Aorta (tissue), 5 donors: ENCODE measurements around the gene RAI1. TPM values are rescaled to one million over a fixed set of nuclear protein-coding genes. Genes with fewer than 3 reads are reported as not detected.

Experiments used
- ATAC-seq: fragments of 200-7000 bp; cut with Tn5 transposase; one replicate; pipeline ENCODE4 v1.9.1; 2022; ENCODE audit warnings: moderate library complexity; ENCODE audit not compliant: low FRiP score
- DNase-seq, 2 donors: peaks; one replicate each; pipeline ENCODE4 v3.0.0-alpha.2; 2020
- H3K27ac ChIP-seq, 2 donors: one replicate each; pipeline ENCODE4 v1.5.1; 2013; ENCODE audit warnings: low read length in 2 of 2, mild to moderate bottlenecking in 2 of 2, moderate library complexity in 2 of 2, control low read depth in 1 of 2, inconsistent platforms in 1 of 2, low read depth in 1 of 2
- H3K27me3 ChIP-seq, 2 donors: one replicate each; pipeline ENCODE4 v1.6.1; 2013; ENCODE audit warnings: control low read depth in 1 of 2, low read length in 1 of 2, mild to moderate bottlenecking in 1 of 2, moderate library complexity in 1 of 2; ENCODE audit not compliant: insufficient read depth in 2 of 2, control insufficient read depth in 1 of 2
- H3K36me3 ChIP-seq, 2 donors: one replicate each; pipeline ENCODE4 v1.6.1; 2013; ENCODE audit warnings: control low read depth in 1 of 2, low read length in 1 of 2, mild to moderate bottlenecking in 1 of 2; ENCODE audit not compliant: insufficient read depth in 2 of 2, control insufficient read depth in 1 of 2
- H3K4me1 ChIP-seq, 2 donors: one replicate each; pipeline ENCODE4 v1.6.1; 2013; ENCODE audit warnings: low read length in 2 of 2, control low read depth in 1 of 2, mild to moderate bottlenecking in 1 of 2, moderate library complexity in 1 of 2; ENCODE audit not compliant: insufficient read depth in 2 of 2, control insufficient read depth in 1 of 2
- H3K4me3 ChIP-seq, 2 donors: one replicate each; pipeline ENCODE4 v1.5.1; 2013; ENCODE audit warnings: low read length in 2 of 2, control low read depth in 1 of 2, mild to moderate bottlenecking in 1 of 2
- H3K9me3 ChIP-seq: one replicate; pipeline ENCODE4 v1.6.1; 2013; ENCODE audit warnings: mild to moderate bottlenecking, low read length; ENCODE audit not compliant: control insufficient read depth
- WGBS, 2 donors: extraction: QIAGEN DNeasy Blood & Tissue Kit; methylation state at CpG; one replicate each; pipeline ENCODE4 v1.1.7; 2013; 5-methylcytosine and 5-hydroxymethylcytosine counted together
- intact Hi-C, 2 donors: fragments of 100-400 bp; cut with DNase I; formaldehyde crosslinking; loops; one replicate each; pipeline versions ENCODE4 v1.14.2 to v1.15.0; 2022
- polyA plus RNA-seq, 2 donors: library from polyadenylated mRNA; stranded (reverse); fragments of 200-250 nt; gene quantifications; one replicate each; pipeline ENCODE4 v1.2.3, GENCODE V29; 2013
- total RNA-seq, 2 donors: library from RNA; stranded (reverse); fragmentation: NEBNext Ultra II Directional; extraction: Animal tissue kit (Norgen Biotek cat#: 25700); gene quantifications; one replicate each; pipeline ENCODE4 v1.2.1, GENCODE V29; 2021
- donor health status: healthy with polysubstance abuse.
- donor health status: Bipolar disorder and iron deficiency.
- donor health status: DM: no; HTN: no; CAD: no.
- donor health status: DM: no; HTN: no; CAD: no.
- donor health status: DM: yes; HTN: yes; CAD: no.

The RAI1 gene
- total and polyA plus RNA-seq, 4 donors, result 2.0 to 35.8 (median 15.4) TPM

DNA sequence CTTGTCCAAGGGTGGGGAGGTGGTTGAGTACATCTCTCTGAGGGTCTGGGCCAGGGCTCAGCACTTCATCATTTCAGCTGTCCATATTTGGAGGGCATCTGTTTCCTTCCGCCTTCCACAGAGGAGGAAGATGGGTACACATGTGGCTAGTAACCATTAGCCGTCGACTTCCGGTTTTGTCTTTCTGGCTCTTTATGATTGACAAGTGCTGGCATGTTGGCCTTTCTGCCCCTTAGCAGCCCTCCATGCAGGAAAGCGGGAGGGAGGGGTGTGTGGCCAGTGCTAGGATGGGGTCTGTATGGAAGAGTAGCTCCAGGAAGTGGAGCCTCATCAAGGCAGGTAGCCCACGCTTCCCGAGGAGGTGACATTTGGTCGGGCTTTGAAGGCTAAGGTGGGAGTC, 69.6 kb downstream of the RAI1 start:
- ATAC-seq (no peak), DNase-seq (no peak)
- intact Hi-C loops, result loop anchor here in 1 of 2 donors (5.0 kb wide), 1 partner anchor 39 kb away; no protein-coding TSS in a partner anchor
- H3K36me3 ChIP-seq, result no peaks in the 10 kb centered on the region
- H3K9me3 ChIP-seq, result no peaks in the 10 kb centered on the region
- 65 to 68% methylated on average over 8 of the region's 8 CpGs for WGBS, 2 donors
- no peak overlapping the region for H3K27ac ChIP-seq
- H3K4me1 ChIP-seq, result no peaks in the 10 kb centered on the region
- no peak overlapping the region for H3K4me3 ChIP-seq
- H3K27me3 ChIP-seq, result no peaks in the 10 kb centered on the region

DNA sequence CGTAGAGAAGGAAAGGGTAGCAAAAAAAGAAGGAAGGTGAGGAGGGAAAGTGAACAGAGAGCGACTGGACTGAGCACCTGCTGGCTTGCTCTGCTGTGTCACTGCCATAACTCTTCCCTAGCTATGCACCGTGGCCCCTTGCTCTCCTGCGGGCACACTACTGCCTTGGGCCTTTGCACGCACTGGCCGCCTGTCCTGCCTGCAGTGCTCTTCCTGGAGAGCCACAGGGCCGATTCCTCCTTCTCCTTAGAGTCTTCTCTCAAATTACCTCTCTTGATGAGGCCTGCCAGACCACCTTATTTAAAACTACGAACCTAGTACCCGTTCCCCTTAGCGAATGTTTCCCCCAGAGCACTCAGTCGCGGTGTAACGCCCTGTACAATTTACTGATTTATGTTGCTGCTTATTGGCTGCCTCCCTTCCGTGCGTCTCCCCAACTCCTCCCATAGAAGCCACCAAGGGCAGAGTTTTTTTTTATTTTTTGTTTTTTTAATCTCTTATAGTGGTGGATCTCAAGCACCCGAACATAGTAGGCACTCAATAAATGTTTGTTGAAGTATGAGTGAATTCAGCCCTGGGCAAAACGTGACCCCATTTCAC, 70.3 kb downstream of the RAI1 start:
- intact Hi-C loops, result loop anchor here (2.0 to 5.0 kb wide), 3 partner anchors 31 to 71 kb away; partner anchors contain the start of gene RAI1 (in 1 of the 2)
- WGBS, 2 donors, result 62 to 65% methylated on average over 17 of the region's 17 CpGs
- Histone ChIP-seq H3K9me3 (no peaks in the 10 kb centered on the region), H3K27me3 (no peaks in the 10 kb centered on the region), H3K4me3 (peak overlapping the region; percentile 35 to 44), H3K36me3 (no peaks in the 10 kb centered on the region), H3K27ac (peak overlapping the region in 1 of 2 donors; percentile 17), H3K4me1 (no peaks in the 10 kb centered on the region)
- DNase-seq (no peak), ATAC-seq (no peak)

DNA sequence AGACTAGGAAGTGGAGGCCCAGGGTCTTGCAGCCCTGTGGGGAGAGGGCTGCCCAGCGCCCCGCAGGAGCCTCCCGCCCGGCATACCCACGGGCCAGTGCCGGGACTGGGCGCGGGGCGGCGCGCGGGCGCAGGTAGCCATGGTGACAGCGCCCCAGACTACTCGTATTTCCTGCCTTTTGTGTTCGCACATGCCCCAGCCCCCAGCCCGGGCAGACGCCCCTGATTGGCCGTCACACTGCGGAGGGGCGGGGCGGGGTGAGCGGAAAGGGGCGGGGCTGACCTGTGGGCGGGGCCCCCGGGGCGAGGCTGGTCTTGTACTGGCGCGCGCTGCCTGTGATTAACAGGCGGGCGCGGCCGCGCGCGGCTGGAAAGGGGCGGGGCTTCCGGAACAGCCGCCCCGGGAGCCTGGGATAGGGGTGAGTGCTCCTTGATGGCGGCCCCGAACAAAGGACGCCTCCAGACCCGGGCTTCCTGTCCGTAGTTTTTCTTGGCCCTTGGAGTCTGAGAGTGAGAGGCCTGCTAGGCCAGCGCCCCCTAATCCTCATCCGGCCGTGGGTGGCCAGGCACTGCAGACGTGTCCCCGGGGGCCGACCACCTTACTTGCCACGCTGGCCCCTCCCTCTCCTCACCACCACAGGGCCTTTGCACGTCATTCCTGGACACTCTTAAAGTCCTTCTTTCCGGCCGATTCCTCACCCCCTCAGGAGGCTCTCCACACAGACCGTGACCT, 71.0 kb downstream of the RAI1 start:
- 4 to 5% methylated on average over 54 to 57 of the region's 57 CpGs for WGBS, 2 donors
- peak overlapping the region; percentile 35 to 44 for H3K4me3 ChIP-seq
- intact Hi-C loops, result loop anchor here (2.0 to 5.0 kb wide), 3 partner anchors 31 to 71 kb away; partner anchors contain the start of gene RAI1 (in 1 of the 2)
- H3K4me1 ChIP-seq, result no peaks in the 10 kb centered on the region
- H3K36me3 ChIP-seq, result no peaks in the 10 kb centered on the region
- peak; percentile 97 to 99 for DNase-seq
- no peaks in the 10 kb centered on the region for H3K9me3 ChIP-seq
- H3K27me3 ChIP-seq, result no peaks in the 10 kb centered on the region
- peak overlapping the region in 1 of 2 donors; percentile 16 for H3K27ac ChIP-seq
- peak; percentile 98 for ATAC-seq

DNA sequence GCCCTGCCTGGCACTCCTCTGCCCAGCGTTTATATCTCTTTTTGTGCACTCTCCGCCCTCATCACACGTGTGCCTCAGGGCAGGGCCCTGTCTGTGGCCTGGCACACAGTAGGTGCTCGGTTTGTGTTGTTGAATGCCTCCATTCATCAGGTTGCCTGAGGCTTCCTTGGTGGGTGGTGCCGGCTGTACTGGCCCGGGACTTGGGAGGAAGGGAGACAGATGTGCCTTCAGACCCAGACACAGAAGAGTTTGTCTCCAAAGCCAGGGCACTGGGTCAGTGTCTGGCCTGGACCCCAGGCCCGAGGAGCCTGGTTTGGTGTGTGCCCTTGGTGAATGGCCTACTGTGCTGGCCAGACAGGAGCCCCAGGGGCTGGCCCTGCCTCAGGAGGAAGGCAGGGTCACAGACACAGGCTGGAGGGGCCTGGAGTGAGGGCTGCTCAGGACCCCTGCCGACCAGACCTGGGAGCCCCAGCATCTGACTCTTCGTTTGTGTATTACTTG, 71.6 kb downstream of the RAI1 start:
- Histone ChIP-seq H3K4me1 (no peaks in the 10 kb centered on the region), H3K27me3 (no peaks in the 10 kb centered on the region), H3K27ac (peak overlapping the region in 1 of 2 donors; percentile 16), H3K9me3 (no peaks in the 10 kb centered on the region), H3K36me3 (no peaks in the 10 kb centered on the region), H3K4me3 (no peak overlapping the region)
- 53 to 54% methylated on average over 9 of the region's 9 CpGs for WGBS, 2 donors
- DNase-seq (no peak), ATAC-seq (no peak)
- intact Hi-C loops, result loop anchor here (2.0 to 5.0 kb wide), 3 partner anchors 30 to 72 kb away; partner anchors contain the start of gene RAI1 (in 1 of the 2)

DNA sequence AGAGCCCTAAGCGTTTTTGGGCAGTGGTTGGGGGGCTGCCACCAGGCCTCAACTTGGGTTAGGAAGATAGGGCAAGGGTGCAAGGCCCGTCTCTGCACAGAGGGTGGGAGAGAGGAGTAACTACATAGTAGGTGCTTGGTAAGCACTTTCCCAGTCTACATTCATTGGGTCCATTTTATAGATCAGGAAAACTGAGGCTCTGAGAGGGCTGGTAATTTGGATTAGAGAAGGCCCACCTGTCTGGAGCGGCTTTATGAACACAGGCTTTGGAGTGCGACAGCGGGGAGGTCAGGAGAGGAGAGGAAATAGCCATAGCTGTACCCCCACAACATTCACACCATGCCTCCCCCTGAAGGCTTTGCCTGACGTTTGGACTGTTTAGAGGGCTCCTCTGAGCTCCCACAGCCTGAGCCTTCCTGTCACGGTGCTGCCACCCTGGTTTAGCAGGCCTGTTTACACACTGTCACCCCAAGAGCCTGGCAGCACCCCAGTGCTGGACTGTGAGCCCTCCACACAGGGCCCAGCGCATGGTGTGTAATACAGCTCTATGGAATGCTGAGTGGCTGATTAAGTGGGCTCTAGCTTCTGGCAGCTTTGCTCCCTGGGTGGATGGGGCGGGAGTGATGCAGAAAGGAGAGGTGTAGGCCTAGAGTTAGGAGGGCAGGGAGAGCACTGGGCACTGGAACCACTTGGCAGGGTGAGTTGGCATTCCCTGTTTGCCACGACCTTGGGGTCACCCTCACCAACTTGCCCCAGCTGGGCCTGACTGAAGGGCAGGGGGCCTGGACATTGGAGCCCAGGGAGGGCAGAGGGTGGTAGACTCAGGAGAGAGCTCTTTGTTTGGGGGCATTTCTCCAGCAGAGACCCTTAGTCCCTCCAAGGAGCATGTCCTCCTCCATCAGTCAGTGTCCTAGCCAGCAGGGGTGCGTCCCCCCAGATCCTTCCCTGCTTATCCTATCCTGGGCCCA, 73.7 kb downstream of the RAI1 start:
- intact Hi-C loops, result loop anchor here in 1 of 2 donors (5.0 kb wide), 1 partner anchor 43 kb away; no protein-coding TSS in a partner anchor
- H3K4me3 ChIP-seq, result no peak overlapping the region
- DNase-seq, result no peak
- H3K4me1 ChIP-seq, result no peaks in the 10 kb centered on the region
- H3K9me3 ChIP-seq, result no peaks in the 10 kb centered on the region
- WGBS, 2 donors, result 86% methylated on average over 11 of the region's 11 CpGs
- no peaks in the 10 kb centered on the region for H3K27me3 ChIP-seq
- ATAC-seq, result no peak
- H3K36me3 ChIP-seq, result no peaks in the 10 kb centered on the region
- no peak overlapping the region for H3K27ac ChIP-seq

DNA sequence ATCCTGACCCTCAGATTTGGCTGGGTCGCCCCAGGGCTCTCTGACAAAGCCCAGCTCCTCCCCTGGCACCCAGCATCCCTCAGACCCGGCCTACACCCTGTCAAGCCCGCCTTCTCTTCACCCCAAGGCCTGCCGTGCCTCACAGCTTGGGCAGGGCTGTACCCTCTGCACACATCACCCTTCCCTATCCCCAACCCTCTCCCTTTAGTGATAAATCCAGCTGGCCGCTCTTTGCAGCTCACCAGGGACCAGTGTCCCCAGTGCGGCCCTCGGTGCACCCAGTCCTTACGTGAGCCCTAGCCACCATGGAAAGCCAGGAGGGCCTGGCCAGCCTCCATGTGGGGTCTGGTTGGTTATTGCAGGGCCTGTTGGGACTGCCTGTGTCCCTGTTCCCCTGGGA, 74.5 kb downstream of the RAI1 start:
- Histone ChIP-seq H3K4me3 (no peak overlapping the region), H3K9me3 (no peaks in the 10 kb centered on the region), H3K27me3 (no peaks in the 10 kb centered on the region), H3K27ac (no peak overlapping the region), H3K4me1 (no peaks in the 10 kb centered on the region), H3K36me3 (no peaks in the 10 kb centered on the region)
- intact Hi-C loops, result no loop called here
- DNase-seq (no peak), ATAC-seq (no peak)
- 71 to 84% methylated on average over 8 of the region's 8 CpGs for WGBS, 2 donors

DNA sequence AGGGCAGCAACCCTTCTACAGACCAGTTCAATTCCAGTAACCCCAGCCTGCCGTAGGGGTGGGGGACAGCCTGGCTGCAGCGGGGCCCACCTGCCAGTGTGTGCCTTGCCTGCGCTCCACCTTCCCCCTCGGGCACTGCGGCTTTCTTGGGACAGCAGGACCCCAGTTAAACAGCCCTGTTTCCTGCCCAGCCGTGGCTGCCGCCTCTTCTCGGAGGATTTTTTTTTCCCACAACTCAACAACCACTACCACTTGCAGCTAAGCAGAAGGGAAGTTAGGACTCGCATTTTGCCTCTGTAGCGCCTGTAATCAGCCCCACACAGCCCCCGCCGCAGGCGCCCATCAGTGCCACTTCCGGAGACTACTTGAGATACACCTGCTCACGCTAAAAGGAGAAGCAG, 76.1 kb downstream of the RAI1 start:
- Histone ChIP-seq H3K36me3 (no peaks in the 10 kb centered on the region), H3K27ac (no peak overlapping the region), H3K9me3 (no peaks in the 10 kb centered on the region), H3K4me3 (no peak overlapping the region), H3K27me3 (no peaks in the 10 kb centered on the region), H3K4me1 (no peaks in the 10 kb centered on the region)
- intact Hi-C loops, result no loop called here
- DNase-seq, result no peak
- 89 to 90% methylated on average over 15 of the region's 15 CpGs for WGBS, 2 donors
- no peak for ATAC-seq
